Measurements from ENCODE around the gene ULBP2.
A peak's percentile ranks its signal among the peaks of the same experiment; 100 is the strongest.
"Not testable (repeated sequence)": the region's sequence is repeated elsewhere in the genome, so short reads cannot be mapped to it uniquely, and the experiment has no call there.

The ULBP2 gene

GRCh38 chr6:149909701-149910470, 31.9 kb upstream of the ULBP2 start:
- no peak for DNase-seq

GRCh38 chr6:149910721-149911151, 31.1 kb upstream of the ULBP2 start:
- DNase-seq = no peak

GRCh38 chr6:149912680-149913079, 29.1 kb upstream of the ULBP2 start:
- not testable (repeated sequence) for DNase-seq

- no peak for DNase-seq
These were observed 28.7 kb upstream of the ULBP2 start for GRCh38 chr6:149913085-149913484.

DNA sequence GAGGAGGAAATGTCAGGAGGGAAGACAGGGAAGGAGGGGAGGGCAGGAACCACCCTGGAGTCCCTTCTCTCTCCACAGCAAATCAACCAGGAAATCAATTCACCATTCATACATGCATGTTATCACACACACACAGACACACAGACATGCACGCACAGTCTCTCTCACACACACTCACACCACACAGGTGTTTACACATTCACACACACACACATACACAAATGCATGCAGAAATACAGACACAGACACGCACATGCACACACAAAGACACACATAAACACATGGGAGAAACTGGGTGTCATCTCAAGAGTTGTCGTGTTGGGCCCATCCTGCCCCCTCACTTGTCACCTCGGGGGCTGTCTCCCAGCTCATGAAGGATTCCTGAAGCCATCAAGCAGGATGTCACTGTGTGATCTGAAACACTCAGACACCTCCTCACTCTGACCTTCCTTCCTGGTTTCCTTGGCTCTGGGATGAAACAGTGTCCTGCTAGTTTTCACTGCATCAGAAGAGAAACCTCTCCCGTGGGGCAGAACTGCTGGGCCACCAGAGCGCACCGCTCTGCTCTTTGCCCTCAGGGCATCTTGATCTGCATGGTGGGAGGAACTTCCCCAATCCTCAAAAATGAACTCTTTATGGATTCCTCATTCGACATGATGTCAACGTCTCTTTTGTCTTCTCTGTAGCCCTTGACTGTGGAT, 28.1 kb upstream of the ULBP2 start:
- no peak for DNase-seq

GRCh38 chr6:149915970-149916865, 25.6 kb upstream of the ULBP2 start:
- DNase-seq = no peak

DNA sequence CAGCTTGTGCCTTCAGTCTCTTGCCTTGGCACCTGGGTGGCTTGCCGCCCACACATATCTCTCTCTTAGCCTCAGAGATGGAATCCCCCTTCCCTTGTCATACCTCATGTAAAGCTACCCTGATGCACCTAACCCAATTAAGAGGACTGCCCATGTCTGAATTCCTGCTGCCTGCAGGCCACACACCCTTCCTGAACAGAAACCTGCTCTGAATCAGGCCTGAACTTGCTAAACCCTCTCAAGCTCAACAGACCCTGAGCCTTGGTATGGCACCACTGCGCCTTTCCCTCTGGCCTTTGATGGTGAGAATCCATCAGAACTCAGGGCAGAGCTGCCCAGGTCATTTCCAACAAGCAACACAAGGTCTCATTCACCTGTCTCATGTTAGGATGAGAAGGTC, 24.1 kb upstream of the ULBP2 start:
- no peak for DNase-seq

DNA sequence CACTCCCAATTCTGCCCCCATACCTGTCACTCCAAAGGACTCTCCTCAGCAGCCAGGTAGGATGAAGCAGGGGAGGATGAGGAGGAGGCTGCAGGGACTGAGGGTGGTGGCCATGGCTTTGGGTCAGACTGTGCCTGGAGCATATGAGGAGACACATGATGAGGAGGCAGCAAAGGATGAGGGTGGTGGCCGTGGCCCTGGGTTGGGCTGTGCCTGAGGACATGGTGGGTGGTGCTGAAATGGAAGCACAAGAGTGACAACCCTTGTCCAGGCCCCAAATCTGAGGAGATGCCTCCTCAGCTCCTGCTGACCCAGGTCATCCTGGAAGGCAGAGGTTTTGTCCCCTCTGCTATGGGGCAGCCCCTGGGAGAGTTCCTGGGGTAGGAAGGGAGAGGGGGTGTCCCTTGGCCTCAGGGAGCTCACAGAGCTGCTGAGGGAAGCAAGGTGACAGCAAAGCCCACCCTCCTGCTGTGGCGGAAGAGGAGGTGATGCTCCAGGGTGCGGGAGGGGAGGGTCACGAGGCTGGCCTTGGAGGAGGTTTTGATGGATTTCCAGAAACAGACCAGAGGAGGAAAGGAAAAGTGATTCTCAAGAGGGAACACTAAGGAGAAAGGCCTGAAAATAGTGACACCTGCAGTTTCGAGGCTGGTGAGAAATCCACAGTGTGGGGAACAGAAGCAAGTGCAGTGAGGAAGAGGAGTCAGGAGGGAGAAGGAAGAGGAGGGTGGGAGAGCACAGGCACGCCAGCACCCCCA, 23.5 kb upstream of the ULBP2 start:
- DNase-seq = no peak

DNA sequence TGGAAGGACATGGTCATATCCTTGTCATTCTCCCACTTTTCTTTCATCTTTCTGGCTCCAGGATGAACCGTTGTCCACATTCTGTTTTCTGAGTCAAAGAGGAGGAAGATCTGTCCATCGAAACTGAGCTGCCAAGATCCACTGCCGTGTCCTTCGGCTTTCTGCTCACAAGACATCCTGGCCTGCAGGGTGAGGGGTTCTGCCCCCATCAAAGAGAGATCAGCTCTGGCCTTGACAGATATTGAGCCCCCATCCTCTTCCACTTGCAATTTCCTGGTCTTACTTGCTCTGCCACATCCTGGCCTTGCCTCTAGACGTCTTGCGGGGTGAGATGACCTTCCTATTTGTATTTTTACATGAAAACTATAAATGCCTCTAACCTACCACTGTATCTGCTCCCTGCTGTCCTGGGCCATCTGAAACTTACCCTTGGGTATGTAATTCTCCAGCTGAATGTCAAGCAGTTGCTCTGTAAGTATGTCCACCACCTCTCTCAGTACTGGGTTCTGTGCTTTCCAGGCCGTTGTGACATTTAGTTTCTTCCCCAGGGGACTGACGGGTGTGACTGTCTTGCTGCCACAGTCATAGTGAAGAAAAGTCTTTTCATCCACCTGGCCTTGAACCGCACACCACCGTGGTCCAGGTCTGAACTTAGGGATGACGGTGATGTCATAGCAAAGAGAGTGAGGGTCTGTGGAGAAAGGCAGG, 22.5 kb upstream of the ULBP2 start:
- not testable (repeated sequence) for DNase-seq

DNA sequence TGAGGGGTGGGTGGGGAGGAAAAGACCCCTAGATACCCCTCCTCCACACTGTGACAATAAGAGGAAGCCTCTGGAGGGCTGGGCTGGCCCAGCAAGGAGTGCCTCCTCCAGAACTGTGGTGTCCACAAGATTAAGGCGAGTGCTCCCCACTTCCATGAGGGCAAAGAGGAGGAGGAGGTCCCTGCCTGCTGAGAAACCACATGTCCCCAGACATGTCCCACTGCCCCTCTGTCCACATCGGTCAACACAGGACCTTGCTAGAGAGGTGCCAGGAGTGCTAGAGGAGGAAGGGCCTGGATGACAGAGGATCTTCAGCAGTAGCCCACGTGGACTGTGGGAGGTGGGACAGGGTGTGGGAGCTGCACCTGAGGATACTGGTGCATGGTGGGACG, 22.0 kb upstream of the ULBP2 start:
- no peak for DNase-seq

DNA sequence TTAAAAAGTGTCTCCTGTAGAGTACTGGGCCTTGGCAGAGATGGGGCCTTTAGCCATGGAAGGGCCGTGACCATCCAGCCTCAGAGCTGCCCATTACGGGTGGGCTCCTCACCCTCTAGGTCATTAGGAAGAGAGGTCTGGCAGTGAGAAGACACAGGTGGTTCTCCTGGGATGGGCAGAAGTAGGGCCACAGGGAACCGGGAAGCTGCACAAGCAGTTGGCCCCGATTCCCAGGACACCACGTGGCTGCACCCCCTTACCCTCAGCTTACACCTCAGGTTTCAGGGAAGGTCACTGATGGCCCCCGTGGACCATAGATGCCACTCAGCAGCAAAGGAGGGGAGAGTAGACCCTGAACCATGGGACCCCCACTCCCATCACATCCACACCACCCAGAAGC, 20.5 kb upstream of the ULBP2 start:
- no peak for DNase-seq

DNA sequence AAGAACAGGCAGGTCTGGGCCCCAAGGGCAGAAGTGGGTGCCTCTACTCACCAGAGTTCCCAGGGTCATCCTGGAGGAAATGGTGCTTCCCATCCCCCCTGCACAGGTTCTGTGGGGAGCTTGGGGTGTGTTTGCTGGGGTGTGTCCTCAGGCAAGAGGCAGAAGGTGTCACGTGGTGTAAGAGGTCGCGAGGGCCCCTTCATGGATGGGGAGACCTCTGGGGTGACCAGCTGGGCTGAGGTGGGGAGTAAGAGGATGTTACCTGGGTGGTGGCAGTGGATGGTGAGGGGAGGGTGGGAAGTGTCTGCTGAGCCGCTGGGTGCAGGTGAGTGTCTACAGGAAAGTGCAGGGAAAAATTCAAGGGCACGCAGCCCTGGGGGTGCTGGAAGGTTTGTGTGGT, 19.7 kb upstream of the ULBP2 start:
- DNase-seq = not testable (repeated sequence)

DNA sequence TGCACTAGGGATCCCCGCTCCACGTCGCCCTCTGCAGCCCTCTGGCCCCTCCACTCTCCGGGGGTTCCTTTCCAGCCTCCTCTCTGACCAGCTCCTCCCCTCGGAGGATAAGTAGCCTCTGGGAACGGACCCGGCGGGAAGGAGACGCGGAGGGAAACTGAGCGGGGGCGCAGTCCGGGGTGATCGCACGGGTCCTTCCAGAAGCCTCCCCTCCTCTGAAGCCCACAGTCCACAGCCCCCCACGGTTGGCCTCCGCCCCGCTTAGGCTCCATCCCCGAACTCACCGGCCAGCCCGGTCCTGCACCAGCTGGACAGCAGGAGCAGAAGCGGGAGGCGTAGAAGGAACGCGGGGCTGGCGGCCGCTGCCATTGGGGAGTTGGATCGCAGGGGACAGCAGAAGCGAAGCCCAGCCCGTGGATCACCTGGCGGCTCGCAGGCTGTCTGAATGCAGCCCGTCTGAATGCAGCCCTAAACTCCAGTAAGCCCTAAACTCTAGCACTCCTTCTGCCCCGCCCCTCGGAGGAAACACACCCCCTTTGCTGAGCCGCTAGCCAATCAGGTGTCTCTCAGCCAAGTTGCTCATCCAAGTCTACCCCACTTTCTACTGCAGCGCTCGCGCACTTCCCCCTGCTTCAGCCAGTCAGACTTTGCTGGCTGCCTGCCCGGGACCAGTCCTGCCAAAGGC, 19.0 kb upstream of the ULBP2 start, which contains the start of gene RAET1G:
RAET1G (minus strand) TSS at position 480 of the 685 bp plus-strand sequence; CDS start at position 369, 111 bp downstream.
- DNase-seq = peak; percentile 85 to 91

GRCh38 chr6:149923327-149923986, 18.4 kb upstream of the ULBP2 start:
- DNase-seq = no peak

DNA sequence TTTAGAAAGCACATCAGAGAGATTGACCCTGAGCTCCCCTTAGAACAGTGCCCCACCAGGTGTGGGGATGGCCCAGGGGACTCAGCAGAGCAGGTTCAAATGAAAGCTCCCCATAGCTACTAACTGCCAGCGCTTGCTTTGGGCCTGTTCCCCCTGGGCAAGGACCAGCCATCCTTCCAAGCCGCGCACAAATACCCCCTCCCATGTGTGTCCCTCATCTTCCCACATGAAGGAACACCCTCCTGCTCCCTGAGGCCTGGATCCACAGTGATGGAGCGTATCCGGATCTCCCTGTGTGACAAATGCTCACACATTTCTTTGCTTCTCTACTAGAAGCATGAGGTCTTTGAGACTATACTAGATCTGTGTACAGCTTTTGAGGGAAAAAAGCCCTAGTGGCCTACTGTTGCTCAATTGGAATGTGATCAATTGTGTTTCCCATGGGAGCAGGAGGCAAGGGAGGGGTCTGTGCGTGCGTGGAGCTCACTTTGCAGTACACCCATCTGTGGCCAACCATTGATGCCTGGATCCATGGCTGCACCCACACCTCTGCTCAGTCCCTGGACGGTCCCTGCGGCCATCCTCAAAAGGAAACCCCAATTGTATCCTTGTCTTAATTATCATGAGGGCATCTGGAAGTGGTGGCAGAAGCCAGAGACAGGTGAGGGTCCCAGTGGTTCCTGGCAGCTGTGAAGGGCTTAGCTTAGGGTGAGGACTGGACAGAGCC, 17.4 kb upstream of the ULBP2 start:
- DNase-seq = no peak

GRCh38 chr6:149924933-149925252, 16.9 kb upstream of the ULBP2 start:
- DNase-seq = no peak

DNA sequence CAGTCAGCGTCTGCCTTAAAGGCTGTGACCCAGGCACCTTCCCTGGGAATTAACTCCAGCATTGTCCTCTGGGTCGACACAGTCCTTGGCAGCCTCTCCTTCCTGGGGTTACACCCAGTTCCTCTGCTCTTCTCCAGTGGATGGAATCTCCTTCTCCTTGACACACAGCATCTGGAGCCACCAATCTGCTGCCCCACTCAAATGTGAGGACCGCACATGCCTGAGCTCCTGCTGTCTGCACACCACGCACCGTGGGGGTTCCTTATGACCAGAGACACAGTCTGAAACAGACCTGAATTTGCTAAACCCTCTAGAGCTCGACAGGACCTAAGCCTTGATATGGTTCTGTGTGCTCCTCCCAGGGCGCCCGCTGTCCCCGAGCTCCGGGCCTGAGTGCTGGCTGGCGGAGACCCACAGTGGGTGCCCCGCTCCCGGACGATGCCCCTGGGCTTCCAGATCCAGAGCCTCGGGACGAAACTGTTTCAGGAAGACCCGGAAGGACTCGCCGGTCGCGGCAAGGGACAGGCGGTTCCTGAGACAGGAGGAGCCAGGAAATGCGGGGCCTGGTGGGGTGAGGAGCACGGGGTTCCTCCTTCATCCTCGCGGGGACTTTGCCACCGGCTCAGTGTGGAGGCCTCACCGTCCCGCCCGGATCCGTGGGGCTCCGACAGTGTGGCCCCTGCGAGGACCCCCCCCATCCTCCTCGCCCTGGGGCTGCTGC, 16.4 kb upstream of the ULBP2 start:
- DNase-seq = peak in 1 of 2 experiments; percentile 51

DNA sequence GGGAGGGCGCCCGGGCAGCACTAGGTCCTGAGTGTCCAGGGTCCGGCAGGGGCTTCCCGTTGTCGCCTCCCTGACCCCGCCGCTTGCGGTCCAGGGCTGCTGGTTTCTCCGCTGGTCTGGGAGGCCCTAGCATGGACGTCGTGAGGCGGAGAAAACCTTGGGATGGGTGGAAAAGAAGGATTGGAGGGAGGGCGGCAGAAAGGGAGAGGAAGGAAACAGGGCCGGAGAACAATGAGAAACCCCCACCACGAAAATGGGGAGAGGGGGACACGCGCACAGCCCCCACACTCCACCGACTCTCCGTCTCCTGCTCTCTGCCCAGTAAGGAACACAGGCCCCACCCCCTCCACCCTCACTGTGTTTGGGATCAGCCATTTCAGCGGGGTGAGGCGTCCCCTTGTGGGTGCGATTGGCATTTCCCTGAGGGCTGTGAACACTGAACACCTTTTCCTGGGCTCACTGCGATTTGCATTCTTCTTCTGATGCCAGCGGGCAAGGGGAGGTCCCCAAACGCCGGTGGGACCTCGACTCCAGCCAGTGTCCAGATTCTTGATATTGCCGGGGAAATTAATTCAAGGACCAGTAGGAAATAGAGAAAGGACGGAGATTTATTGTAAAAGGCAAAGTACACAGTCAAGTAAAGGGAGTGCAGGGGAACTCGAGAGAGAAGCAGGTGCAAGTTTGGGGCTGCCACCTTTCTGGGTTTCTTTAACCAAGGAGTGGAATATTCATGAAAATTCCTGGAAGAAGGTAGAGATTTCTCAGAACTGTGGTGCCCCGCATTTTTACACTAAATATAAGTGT, 15.6 kb upstream of the ULBP2 start:
- DNase-seq = peak; percentile 64 to 92

All from NCI-H526 (cell line).